HepG2 (cell line): ENCODE measurements around the gene PRR36. TPM values are rescaled to one million over a fixed set of nuclear protein-coding genes. Genes with fewer than 3 reads are reported as not detected.

Experiments
- HNF4G ChIP-seq, 2 experiments: sonication (generic) in 1 of 2; formaldehyde crosslinking in 1 of 2; IDR thresholded peaks; 2 replicates each; pipeline versions ENCODE4 v1.4.0 to v1.6.1; 2011 to 2020; ENCODE audit warnings: borderline replicate concordance in 2 of 2, low read depth in 2 of 2, mild to moderate bottlenecking in 2 of 2, low read length in 1 of 2, missing genetic modification reagents in 1 of 2, moderate library complexity in 1 of 2
- KDM4B ChIP-seq: sonication (generic); formaldehyde crosslinking; IDR thresholded peaks from 2 replicates; pipeline ENCODE4 v1.4.0; 2020; ENCODE audit warnings: missing genetic modification reagents
- NFE2L2 ChIP-seq: fragments of 150-350 bp; IDR thresholded peaks from 2 replicates; pipeline ENCODE4 v1.6.1; 2014; ENCODE audit warnings: low read length
- NR2F2 ChIP-seq: IDR thresholded peaks from 2 replicates; pipeline ENCODE4 v1.6.1; 2012; ENCODE audit warnings: low read depth, inconsistent platforms, borderline replicate concordance
- PRPF4 ChIP-seq: fragments of 200-400 bp; formaldehyde crosslinking; IDR thresholded peaks from 2 replicates; pipeline ENCODE4 v1.6.1; 2016; ENCODE audit warnings: low read length, low read depth; ENCODE audit not compliant: poor library complexity, severe bottlenecking
- U2AF2 ChIP-seq: fragments of 200-400 bp; formaldehyde crosslinking; IDR thresholded peaks from 2 replicates; pipeline ENCODE4 v1.6.1; 2017; ENCODE audit warnings: low read depth, mild to moderate bottlenecking, low read length
- UBTF ChIP-seq: sonication (generic); formaldehyde crosslinking; IDR thresholded peaks from 2 replicates; pipeline ENCODE4 v1.4.0; 2020; ENCODE audit warnings: mild to moderate bottlenecking, missing genetic modification reagents
- ZBTB33 ChIP-seq: sonication (generic); formaldehyde crosslinking; IDR thresholded peaks from 2 replicates; pipeline ENCODE4 v1.4.0; 2020; ENCODE audit warnings: missing genetic modification reagents
- ZBTB4 ChIP-seq: sonication (generic); formaldehyde crosslinking; IDR thresholded peaks from 2 replicates; pipeline ENCODE4 v1.4.0; 2020; ENCODE audit warnings: missing genetic modification reagents, mild to moderate bottlenecking, borderline replicate concordance
- ZMYM3 ChIP-seq: sonication (generic); formaldehyde crosslinking; IDR thresholded peaks from 2 replicates; pipeline ENCODE4 v1.5.1; 2020; ENCODE audit warnings: mild to moderate bottlenecking, missing genetic modification reagents
- ZNF30 ChIP-seq: sonication (generic); formaldehyde crosslinking; IDR thresholded peaks from 2 replicates; pipeline ENCODE4 v1.5.0; 2020; ENCODE audit warnings: mild to moderate bottlenecking, missing genetic modification reagents
- ZNF335 ChIP-seq: sonication (generic); formaldehyde crosslinking; IDR thresholded peaks from 2 replicates; pipeline ENCODE4 v1.4.0; 2020; ENCODE audit warnings: missing genetic modification reagents
- ZNF563 ChIP-seq: sonication (generic); formaldehyde crosslinking; IDR thresholded peaks from 2 replicates; pipeline ENCODE4 v1.8.0; 2022; ENCODE audit warnings: mild to moderate bottlenecking, moderate library complexity, missing genetic modification reagents
- polyA plus RNA-seq, 8 experiments: library from polyadenylated mRNA; depleted of rRNA in 3 of 8; stranded (reverse) in 7 of 8; unstranded in 1 of 8; fragments of >200 nt; fragmentation: Illumina TruSeq in 4 of 8; extraction: Trizol in 4 of 8; gene quantifications; 2 replicates each; pipeline versions ENCODE4 v1.2.1 to v1.2.3, GENCODE V29; 2011 to 2016; ENCODE audit warnings: low read depth in 4 of 8, missing spikeins in 1 of 8, mixed read lengths in 1 of 8; ENCODE audit not compliant: insufficient read depth in 1 of 8
- total RNA-seq, 5 experiments: library from RNA; depleted of rRNA; stranded (reverse); fragments of >200 nt; fragmentation: Illumina TruSeq; extraction: Trizol; gene quantifications; 2 replicates each; pipeline ENCODE4 v1.2.3, GENCODE V29; 2016; ENCODE audit warnings: low read depth in 1 of 5
- TF ChIP-seq, protein P1 (sequence below): sonication (generic); formaldehyde crosslinking; IDR thresholded peaks from 2 replicates; pipeline ENCODE4 v1.4.0; 2020; ENCODE audit warnings: missing genetic modification reagents; ENCODE audit errors: not compliant biosample characterization
- TF ChIP-seq, protein P2 (sequence below): sonication (generic); formaldehyde crosslinking; IDR thresholded peaks from 2 replicates; pipeline ENCODE4 v1.4.0; 2020; ENCODE audit warnings: missing genetic modification reagents

Gene PRR36
- total and polyA plus RNA-seq, 2 of the 13 experiments (the other 11 are each of a cell fraction or from before 2014, with no cell fraction given) = 0.07 to 0.17 TPM

- TF ChIP-seq, protein P1, sequence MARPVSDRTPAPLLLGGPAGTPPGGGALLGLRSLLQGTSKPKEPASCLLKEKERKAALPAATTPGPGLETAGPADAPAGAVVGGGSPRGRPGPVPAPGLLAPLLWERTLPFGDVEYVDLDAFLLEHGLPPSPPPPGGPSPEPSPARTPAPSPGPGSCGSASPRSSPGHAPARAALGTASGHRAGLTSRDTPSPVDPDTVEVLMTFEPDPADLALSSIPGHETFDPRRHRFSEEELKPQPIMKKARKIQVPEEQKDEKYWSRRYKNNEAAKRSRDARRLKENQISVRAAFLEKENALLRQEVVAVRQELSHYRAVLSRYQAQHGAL (CRISPR knock-in tag) = no peak
- TF ChIP-seq NFE2L2 (no peak), ZNF563 (peak; percentile 73), UBTF (CRISPR knock-in tag) (no peak), U2AF2 (no peak), PRPF4 (no peak), HNF4G (IDR thresholded peaks at IDR 0.05; ENCODE audit: borderline replicate concordance, low read depth, low read length) (no peak), HNF4G (CRISPR knock-in tag; IDR thresholded peaks at IDR 0.05; ENCODE audit: borderline replicate concordance, low read depth) (no peak), ZBTB33 (CRISPR knock-in tag) (no peak), ZNF30 (CRISPR knock-in tag) (no peak), KDM4B (CRISPR knock-in tag) (no peak), ZBTB4 (CRISPR knock-in tag) (no peak), NR2F2 (no peak), ZNF335 (no peak), ZMYM3 (no peak)
- TF ChIP-seq, protein P2, sequence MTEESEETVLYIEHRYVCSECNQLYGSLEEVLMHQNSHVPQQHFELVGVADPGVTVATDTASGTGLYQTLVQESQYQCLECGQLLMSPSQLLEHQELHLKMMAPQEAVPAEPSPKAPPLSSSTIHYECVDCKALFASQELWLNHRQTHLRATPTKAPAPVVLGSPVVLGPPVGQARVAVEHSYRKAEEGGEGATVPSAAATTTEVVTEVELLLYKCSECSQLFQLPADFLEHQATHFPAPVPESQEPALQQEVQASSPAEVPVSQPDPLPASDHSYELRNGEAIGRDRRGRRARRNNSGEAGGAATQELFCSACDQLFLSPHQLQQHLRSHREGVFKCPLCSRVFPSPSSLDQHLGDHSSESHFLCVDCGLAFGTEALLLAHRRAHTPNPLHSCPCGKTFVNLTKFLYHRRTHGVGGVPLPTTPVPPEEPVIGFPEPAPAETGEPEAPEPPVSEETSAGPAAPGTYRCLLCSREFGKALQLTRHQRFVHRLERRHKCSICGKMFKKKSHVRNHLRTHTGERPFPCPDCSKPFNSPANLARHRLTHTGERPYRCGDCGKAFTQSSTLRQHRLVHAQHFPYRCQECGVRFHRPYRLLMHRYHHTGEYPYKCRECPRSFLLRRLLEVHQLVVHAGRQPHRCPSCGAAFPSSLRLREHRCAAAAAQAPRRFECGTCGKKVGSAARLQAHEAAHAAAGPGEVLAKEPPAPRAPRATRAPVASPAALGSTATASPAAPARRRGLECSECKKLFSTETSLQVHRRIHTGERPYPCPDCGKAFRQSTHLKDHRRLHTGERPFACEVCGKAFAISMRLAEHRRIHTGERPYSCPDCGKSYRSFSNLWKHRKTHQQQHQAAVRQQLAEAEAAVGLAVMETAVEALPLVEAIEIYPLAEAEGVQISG (CRISPR knock-in tag) = no peak
Measured at GRCh38 chr19:7874076-7874896, at the start of gene PRR36 (continued).
